ENCODE measurements around the gene PELI1.

DNA sequence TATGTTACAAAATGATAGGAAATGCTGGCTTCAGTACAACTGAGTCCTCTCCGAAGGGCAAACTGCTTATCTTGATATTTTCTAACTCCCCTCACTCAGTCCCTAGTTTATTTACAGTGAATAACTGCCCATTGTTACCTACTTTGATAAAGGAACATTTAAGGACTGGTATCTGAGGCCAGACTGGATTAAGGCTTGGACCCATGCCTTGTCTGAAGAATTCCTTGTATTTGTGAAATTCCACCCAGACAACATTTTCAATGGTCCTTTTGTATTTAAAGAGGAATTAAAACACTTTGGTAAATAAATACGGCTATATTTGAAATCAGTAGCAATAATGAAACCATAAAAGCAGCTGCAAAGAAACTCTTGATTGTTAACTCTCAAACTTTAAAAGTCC is 58.3 kb downstream of the PELI1 start:
- TF ChIP-seq, protein P1, sequence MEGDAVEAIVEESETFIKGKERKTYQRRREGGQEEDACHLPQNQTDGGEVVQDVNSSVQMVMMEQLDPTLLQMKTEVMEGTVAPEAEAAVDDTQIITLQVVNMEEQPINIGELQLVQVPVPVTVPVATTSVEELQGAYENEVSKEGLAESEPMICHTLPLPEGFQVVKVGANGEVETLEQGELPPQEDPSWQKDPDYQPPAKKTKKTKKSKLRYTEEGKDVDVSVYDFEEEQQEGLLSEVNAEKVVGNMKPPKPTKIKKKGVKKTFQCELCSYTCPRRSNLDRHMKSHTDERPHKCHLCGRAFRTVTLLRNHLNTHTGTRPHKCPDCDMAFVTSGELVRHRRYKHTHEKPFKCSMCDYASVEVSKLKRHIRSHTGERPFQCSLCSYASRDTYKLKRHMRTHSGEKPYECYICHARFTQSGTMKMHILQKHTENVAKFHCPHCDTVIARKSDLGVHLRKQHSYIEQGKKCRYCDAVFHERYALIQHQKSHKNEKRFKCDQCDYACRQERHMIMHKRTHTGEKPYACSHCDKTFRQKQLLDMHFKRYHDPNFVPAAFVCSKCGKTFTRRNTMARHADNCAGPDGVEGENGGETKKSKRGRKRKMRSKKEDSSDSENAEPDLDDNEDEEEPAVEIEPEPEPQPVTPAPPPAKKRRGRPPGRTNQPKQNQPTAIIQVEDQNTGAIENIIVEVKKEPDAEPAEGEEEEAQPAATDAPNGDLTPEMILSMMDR (IDR thresholded peaks at IDR 0.05): no peak
- no peak for TF ChIP-seq JAZF1 (CRISPR knock-in tag; IDR thresholded peaks at IDR 0.05)
- no peak for TF ChIP-seq ZNF232 (CRISPR knock-in tag; IDR thresholded peaks at IDR 0.05)
- no peak for TF ChIP-seq ZNF263 (CRISPR knock-in tag; IDR thresholded peaks at IDR 0.05; ENCODE audit: low read depth)
- TF ChIP-seq, protein P2, sequence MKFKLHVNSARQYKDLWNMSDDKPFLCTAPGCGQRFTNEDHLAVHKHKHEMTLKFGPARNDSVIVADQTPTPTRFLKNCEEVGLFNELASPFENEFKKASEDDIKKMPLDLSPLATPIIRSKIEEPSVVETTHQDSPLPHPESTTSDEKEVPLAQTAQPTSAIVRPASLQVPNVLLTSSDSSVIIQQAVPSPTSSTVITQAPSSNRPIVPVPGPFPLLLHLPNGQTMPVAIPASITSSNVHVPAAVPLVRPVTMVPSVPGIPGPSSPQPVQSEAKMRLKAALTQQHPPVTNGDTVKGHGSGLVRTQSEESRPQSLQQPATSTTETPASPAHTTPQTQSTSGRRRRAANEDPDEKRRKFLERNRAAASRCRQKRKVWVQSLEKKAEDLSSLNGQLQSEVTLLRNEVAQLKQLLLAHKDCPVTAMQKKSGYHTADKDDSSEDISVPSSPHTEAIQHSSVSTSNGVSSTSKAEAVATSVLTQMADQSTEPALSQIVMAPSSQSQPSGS (CRISPR knock-in tag; IDR thresholded peaks at IDR 0.05; ENCODE audit: borderline replicate concordance, low read depth): no peak
- TF ChIP-seq, protein P3, sequence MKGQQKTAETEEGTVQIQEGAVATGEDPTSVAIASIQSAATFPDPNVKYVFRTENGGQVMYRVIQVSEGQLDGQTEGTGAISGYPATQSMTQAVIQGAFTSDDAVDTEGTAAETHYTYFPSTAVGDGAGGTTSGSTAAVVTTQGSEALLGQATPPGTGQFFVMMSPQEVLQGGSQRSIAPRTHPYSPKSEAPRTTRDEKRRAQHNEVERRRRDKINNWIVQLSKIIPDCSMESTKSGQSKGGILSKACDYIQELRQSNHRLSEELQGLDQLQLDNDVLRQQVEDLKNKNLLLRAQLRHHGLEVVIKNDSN (CRISPR knock-in tag; IDR thresholded peaks at IDR 0.05): no peak
- no peak for TF ChIP-seq SP1 (CRISPR knock-in tag; conservative IDR thresholded peaks at IDR 0.05)
- no peak for TF ChIP-seq HMGA2 (CRISPR knock-in tag; IDR thresholded peaks at IDR 0.05)
- TF ChIP-seq, protein P4, sequence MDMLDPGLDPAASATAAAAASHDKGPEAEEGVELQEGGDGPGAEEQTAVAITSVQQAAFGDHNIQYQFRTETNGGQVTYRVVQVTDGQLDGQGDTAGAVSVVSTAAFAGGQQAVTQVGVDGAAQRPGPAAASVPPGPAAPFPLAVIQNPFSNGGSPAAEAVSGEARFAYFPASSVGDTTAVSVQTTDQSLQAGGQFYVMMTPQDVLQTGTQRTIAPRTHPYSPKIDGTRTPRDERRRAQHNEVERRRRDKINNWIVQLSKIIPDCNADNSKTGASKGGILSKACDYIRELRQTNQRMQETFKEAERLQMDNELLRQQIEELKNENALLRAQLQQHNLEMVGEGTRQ (CRISPR knock-in tag; IDR thresholded peaks at IDR 0.05): no peak
- TF ChIP-seq GABPB1 (CRISPR knock-in tag; IDR thresholded peaks at IDR 0.05): no peak
- TF ChIP-seq, protein P5, sequence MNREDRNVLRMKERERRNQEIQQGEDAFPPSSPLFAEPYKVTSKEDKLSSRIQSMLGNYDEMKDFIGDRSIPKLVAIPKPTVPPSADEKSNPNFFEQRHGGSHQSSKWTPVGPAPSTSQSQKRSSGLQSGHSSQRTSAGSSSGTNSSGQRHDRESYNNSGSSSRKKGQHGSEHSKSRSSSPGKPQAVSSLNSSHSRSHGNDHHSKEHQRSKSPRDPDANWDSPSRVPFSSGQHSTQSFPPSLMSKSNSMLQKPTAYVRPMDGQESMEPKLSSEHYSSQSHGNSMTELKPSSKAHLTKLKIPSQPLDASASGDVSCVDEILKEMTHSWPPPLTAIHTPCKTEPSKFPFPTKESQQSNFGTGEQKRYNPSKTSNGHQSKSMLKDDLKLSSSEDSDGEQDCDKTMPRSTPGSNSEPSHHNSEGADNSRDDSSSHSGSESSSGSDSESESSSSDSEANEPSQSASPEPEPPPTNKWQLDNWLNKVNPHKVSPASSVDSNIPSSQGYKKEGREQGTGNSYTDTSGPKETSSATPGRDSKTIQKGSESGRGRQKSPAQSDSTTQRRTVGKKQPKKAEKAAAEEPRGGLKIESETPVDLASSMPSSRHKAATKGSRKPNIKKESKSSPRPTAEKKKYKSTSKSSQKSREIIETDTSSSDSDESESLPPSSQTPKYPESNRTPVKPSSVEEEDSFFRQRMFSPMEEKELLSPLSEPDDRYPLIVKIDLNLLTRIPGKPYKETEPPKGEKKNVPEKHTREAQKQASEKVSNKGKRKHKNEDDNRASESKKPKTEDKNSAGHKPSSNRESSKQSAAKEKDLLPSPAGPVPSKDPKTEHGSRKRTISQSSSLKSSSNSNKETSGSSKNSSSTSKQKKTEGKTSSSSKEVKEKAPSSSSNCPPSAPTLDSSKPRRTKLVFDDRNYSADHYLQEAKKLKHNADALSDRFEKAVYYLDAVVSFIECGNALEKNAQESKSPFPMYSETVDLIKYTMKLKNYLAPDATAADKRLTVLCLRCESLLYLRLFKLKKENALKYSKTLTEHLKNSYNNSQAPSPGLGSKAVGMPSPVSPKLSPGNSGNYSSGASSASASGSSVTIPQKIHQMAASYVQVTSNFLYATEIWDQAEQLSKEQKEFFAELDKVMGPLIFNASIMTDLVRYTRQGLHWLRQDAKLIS (CRISPR knock-in tag; IDR thresholded peaks at IDR 0.05; ENCODE audit: borderline replicate concordance): no peak
- TF ChIP-seq, protein P6, sequence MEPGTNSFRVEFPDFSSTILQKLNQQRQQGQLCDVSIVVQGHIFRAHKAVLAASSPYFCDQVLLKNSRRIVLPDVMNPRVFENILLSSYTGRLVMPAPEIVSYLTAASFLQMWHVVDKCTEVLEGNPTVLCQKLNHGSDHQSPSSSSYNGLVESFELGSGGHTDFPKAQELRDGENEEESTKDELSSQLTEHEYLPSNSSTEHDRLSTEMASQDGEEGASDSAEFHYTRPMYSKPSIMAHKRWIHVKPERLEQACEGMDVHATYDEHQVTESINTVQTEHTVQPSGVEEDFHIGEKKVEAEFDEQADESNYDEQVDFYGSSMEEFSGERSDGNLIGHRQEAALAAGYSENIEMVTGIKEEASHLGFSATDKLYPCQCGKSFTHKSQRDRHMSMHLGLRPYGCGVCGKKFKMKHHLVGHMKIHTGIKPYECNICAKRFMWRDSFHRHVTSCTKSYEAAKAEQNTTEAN (CRISPR knock-in tag; IDR thresholded peaks at IDR 0.05): no peak
- TF ChIP-seq, protein P7, sequence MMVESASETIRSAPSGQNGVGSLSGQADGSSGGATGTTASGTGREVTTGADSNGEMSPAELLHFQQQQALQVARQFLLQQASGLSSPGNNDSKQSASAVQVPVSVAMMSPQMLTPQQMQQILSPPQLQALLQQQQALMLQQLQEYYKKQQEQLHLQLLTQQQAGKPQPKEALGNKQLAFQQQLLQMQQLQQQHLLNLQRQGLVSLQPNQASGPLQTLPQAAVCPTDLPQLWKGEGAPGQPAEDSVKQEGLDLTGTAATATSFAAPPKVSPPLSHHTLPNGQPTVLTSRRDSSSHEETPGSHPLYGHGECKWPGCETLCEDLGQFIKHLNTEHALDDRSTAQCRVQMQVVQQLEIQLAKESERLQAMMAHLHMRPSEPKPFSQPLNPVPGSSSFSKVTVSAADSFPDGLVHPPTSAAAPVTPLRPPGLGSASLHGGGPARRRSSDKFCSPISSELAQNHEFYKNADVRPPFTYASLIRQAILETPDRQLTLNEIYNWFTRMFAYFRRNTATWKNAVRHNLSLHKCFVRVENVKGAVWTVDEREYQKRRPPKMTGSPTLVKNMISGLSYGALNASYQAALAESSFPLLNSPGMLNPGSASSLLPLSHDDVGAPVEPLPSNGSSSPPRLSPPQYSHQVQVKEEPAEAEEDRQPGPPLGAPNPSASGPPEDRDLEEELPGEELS (CRISPR knock-in tag; IDR thresholded peaks at IDR 0.05): no peak

Measured in WTC11 (cell line).